Effector memory CD4-positive, alpha-beta T cell (primary cell): ENCODE results near the gene MDP1.
A peak's percentile ranks its signal among the peaks of the same experiment; 100 is the strongest.
"Not testable (repeated sequence)": the region's sequence is repeated elsewhere in the genome, so short reads cannot be mapped to it uniquely, and the experiment has no call there.

Experiments used
- DNase-seq, 3 donors: peaks; one replicate each; pipeline ENCODE4 v3.0.0-alpha.2; 2020
- H3K27ac ChIP-seq: 2 replicates; pipeline ENCODE4 v1.7.0; 2013; ENCODE audit warnings: mild to moderate bottlenecking, low read length, moderate library complexity; ENCODE audit not compliant: insufficient read depth, poor library complexity, severe bottlenecking
- H3K27me3 ChIP-seq: replicated peaks from 2 replicates; pipeline ENCODE4 v1.7.0; 2013; ENCODE audit warnings: mild to moderate bottlenecking, low read length; ENCODE audit not compliant: insufficient read depth, control insufficient read depth, poor library complexity, severe bottlenecking
- H3K36me3 ChIP-seq: 2 replicates; pipeline ENCODE4 v1.7.0; 2013; ENCODE audit warnings: mild to moderate bottlenecking, low read length, moderate library complexity; ENCODE audit not compliant: control insufficient read depth, insufficient read depth
- H3K4me1 ChIP-seq: 2 replicates; pipeline ENCODE4 v1.7.0; 2013; ENCODE audit warnings: low read length, mild to moderate bottlenecking; ENCODE audit not compliant: control insufficient read depth, insufficient read depth, poor library complexity, severe bottlenecking
- H3K4me3 ChIP-seq: 2 replicates; pipeline ENCODE4 v1.7.0; 2013; ENCODE audit warnings: low read length, low read depth, mild to moderate bottlenecking; ENCODE audit not compliant: insufficient read depth, poor library complexity, severe bottlenecking
- H3K9me3 ChIP-seq: 2 replicates; pipeline ENCODE4 v1.7.0; 2013; ENCODE audit warnings: mild to moderate bottlenecking, low read length, moderate library complexity; ENCODE audit not compliant: control insufficient read depth

Gene MDP1

DNA sequence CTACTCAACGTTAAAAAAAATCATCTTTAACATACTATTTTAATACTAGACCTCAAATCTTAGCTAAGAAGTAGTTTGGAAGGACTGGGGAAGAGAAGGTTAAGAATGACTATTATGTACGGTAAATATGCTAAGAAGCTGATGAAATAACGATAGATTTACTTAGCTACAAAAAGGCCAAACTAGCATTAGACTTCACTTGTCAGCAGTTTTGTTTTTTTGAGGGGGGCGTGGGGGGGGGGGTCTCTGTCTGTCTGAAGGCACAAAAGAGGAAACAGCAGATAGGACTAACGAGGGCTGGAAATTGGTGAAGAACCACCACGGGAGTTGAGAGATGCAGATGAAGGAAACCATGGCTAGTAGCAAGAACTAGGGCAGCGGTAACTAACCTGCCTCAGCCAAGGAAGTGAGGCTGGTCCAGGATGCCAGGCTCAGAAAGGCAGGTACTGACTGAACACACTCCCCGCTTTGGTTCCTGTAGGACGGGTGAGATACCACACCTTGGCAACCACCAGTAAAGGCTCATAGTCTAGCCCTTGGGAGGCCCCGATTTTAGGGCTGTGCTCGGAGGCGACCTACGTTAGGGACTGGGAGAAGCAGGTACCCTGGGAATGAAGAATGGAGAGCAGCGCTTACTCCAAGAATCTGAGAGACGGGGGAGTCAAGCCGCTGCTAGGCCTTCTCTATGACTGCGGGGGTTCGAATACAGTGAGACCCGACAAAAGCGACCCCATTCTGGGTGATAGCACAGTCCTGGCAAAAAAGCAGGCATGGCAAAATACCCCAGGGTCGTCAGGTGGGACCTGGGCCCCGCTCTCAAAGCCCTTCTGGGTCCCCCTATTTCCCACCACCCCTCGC is 15.6 kb upstream of the MDP1 start:
- Histone ChIP-seq H3K27me3 (no peaks in the 10 kb centered on the region), H3K4me1 (peaks cover 28% of the 10 kb centered on the region), H3K36me3 (peaks cover 10% of the 10 kb centered on the region), H3K9me3 (no peaks in the 10 kb centered on the region), H3K27ac (peak overlapping the region; percentile 83), H3K4me3 (peak overlapping the region; percentile 98)
- DNase-seq, result peak in 2 of 3 donors; percentile 9 to 11

DNA sequence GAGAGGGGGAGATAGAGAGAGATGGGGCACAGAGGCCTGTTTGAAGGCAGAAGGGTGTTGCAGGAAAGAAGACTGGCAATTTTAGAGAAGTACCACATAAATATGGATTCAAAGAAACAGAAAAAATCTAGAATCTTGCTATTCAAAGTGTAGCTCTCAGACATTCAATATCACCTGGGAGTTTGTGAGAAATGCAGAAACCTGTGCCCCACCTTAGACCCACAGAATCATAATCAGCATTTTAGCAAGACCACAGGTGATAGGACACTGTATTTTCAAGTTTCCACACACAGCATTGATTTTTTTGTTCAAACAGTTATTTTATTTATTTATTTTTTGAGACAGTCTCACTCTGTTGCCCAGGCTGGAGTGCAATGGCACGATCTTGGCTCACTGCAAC is 13.0 kb upstream of the MDP1 start:
- no peak overlapping the region for H3K27ac ChIP-seq
- no peak for DNase-seq
- no peak overlapping the region for H3K4me3 ChIP-seq
- no peaks in the 10 kb centered on the region for H3K36me3 ChIP-seq
- no peaks in the 10 kb centered on the region for H3K9me3 ChIP-seq
- peaks cover 22% of the 10 kb centered on the region for H3K4me1 ChIP-seq
- H3K27me3 ChIP-seq, result no peaks in the 10 kb centered on the region

DNA sequence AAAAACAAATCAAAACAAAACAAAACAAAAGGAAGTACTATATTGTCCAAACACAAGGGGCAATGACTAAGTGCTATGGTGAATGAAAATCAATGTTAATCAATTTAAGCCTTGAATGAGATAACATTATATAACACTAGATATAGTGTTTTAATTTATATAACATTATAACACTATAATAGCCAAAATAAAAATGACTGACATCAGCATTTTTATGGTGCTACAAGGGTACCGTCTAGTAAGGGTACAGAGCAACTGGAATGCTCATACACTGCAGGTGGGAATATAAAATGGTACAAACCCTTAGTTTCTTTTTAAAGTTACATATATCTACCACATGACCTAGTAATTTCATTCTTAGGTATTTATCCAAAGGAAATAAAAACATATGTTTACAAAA is 10.6 kb upstream of the MDP1 start:
- Histone ChIP-seq H3K4me3 (no peak overlapping the region), H3K27ac (no peak overlapping the region), H3K27me3 (no peaks in the 10 kb centered on the region), H3K9me3 (no peaks in the 10 kb centered on the region), H3K36me3 (no peaks in the 10 kb centered on the region), H3K4me1 (peaks cover 6% of the 10 kb centered on the region)
- no peak for DNase-seq

DNA sequence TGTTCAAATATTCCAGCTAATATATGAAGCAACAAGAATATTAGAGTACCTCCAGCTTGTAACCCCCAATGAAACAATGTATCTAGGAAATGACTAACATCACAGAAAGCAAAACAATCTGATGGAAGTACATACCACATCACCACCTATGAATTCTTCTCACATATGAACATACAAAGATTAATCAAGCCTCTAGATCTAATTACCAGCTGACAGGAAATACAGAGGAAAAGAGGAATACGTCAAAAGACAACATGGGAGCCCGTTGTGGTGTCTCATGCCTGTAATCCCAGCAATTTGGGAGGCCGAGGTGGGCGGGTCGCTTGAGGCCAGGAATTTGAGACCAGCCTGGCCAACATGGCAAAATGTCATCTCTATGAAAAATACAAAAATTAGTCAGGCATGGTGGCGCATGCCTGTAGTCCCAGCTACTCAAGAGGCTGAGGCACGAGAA is 8.8 kb upstream of the MDP1 start:
- no peak overlapping the region for H3K4me3 ChIP-seq
- no peak overlapping the region for H3K27ac ChIP-seq
- no peaks in the 10 kb centered on the region for H3K4me1 ChIP-seq
- H3K27me3 ChIP-seq, result no peaks in the 10 kb centered on the region
- H3K9me3 ChIP-seq, result no peaks in the 10 kb centered on the region
- DNase-seq, result no peak
- no peaks in the 10 kb centered on the region for H3K36me3 ChIP-seq

DNA sequence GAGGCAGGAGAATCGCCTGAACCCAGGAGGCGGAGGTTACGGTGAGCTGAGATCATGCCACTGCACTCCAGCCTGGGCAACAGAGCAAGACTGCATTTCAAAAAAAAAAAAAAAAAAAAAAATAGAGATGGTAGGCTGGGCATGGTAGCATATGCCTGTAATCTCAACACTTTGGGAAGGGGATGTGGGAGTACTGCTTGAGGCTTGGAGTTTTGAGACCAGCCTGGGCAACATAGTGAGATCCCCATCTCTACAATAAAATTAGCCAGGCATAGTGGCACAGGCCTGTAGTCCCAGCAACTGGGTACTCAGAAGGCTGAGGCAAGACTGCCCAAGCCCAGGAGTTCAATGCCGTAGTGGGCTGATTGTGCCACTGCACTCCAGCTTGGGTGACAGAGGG is 7.1 kb upstream of the MDP1 start:
- H3K27me3 ChIP-seq, DNase-seq, H3K9me3 ChIP-seq, H3K36me3 ChIP-seq, H3K27ac ChIP-seq, H3K4me3 ChIP-seq, H3K4me1 ChIP-seq: not testable (repeated sequence)

DNA sequence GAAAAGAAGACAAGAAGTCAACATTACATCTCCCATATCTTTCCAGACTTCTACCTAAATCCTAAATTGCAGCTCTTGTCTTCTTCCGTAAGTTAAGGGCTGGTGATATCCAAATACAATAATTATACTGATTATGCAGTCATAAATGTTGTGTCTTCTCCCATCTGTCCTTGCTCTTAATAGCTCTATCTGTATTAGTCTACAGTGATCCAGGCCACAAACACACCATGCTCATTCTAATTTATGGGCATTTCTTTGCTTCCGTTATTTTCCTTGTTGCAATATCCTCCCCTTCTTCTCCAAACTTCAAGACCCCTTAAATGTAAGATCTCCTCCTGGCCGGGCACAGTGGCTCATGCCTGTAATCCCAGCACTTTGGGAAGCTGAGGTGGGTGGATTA is 3.7 kb upstream of the MDP1 start:
- Histone ChIP-seq H3K36me3 (peaks cover 7% of the 10 kb centered on the region), H3K4me1 (peaks cover 16% of the 10 kb centered on the region), H3K27ac (no peak overlapping the region), H3K9me3 (no peaks in the 10 kb centered on the region), H3K4me3 (no peak overlapping the region), H3K27me3 (no peaks in the 10 kb centered on the region)
- DNase-seq, result no peak

DNA sequence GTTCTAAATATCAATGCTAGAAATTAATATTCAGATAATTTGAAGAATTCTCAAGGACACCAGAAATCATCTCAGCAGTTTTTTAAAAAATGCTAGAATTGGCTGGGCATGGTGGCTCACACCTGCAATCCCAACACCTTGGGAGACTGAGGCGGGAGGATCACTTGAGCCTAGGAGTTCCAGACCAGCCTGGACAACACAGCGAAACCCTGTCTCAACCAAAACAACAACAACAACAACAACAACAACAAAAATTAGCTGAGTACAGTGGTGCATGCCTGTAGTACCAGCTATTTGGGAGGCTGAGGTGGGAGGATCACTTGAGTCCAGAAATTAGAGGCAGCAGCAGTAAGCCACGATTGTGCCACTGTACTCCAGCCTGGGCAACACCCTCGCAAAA is 3.2 kb upstream of the MDP1 start:
- Histone ChIP-seq H3K36me3 (peaks cover 7% of the 10 kb centered on the region), H3K27ac (no peak overlapping the region), H3K4me3 (no peak overlapping the region), H3K4me1 (peaks cover 21% of the 10 kb centered on the region), H3K27me3 (no peaks in the 10 kb centered on the region), H3K9me3 (no peaks in the 10 kb centered on the region)
- DNase-seq, result no peak

DNA sequence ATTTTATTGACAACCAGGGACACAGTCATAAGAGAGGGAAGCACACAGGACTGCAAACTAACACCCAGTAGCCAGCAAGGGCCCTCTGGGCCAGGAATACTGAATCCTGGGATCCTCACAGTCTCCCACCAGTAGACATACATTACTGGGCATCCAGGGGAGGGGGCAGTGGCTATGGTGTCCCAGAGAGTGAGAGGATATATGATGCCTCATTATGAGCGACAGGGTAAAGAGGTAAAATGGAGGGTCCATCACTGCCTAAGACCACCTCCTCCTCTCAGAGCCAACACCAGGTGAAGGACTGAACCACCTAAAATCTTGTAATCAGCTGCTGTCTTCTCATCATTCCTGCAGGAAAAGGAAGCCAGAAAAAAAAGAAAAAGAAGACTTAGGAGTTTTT is 1.0 kb upstream of the MDP1 start:
- not testable (repeated sequence) for H3K9me3 ChIP-seq, H3K36me3 ChIP-seq, DNase-seq, H3K27me3 ChIP-seq, H3K4me3 ChIP-seq
- peak overlapping the region; percentile 89 for H3K27ac ChIP-seq
- peaks cover 27% of the 10 kb centered on the region for H3K4me1 ChIP-seq

DNA sequence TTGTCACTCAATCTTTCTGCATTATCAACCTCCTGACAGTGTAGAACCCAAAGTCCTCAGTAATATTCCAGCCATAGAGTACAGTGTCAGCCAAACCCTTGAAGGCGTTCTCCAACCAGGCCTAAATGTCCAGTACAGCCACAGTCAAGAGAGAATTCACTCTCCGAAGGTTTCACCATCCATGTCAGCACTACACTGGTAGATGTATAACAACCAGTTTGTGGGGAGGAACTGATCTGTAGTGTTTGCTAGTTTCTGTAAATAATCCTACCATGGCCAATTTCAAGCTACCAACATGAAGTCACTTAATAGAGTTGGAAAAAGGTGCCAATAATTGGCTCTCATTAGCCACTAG is 456 bp upstream of the MDP1 start:
- no peak overlapping the region for H3K4me3 ChIP-seq
- peak overlapping the region; percentile 89 for H3K27ac ChIP-seq
- H3K4me1 ChIP-seq, result peaks cover 27% of the 10 kb centered on the region
- no peak for DNase-seq
- peaks cover 10% of the 10 kb centered on the region for H3K36me3 ChIP-seq
- no peaks in the 10 kb centered on the region for H3K27me3 ChIP-seq
- no peaks in the 10 kb centered on the region for H3K9me3 ChIP-seq

DNA sequence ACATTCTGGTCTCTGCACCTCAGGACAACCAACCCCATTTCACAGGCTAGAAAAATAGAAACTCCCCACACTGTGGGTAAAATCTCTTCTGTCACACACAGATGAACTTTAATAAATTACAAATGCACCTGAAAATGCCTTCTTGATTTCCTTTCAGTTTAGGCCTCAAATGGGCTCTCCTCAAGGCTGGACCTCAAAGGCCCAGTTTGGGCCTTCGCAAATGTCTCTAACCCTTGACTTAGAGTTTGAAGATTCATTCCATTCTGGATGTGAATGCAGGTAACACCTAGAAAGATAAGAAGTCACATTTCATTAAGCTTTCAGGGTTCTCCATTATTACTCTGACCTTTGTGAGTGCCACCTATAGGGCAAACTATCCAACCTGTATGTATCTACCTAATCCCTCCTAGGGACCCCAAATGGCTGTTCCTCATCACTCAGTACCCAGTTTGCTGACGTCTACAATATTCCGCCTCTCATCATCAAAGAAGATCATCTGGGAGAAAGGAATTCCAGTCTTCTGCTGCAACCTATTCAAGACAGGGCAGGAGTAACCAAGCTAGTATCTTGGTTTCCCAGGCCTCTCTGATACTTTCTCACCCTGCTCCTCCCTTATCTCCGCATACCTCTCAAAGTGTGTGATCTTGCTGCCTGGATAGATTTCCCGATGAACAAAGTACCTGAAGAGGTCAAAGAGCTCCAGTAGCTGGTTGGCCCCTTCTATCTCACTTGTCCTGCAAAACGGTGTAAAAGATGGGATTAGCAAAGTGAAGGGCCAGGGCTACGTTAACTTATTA is 1.8 kb downstream of the MDP1 start:
- H3K4me3 ChIP-seq, result no peak overlapping the region

More for the DNA sequence above, 1.8 kb downstream of the MDP1 start:
- H3K27me3 ChIP-seq, result no peaks in the 10 kb centered on the region
- no peak for DNase-seq
- H3K4me1 ChIP-seq, result peaks cover 27% of the 10 kb centered on the region
- no peaks in the 10 kb centered on the region for H3K9me3 ChIP-seq
- H3K36me3 ChIP-seq, result peaks cover 29% of the 10 kb centered on the region
- peak overlapping the region; percentile 99 for H3K27ac ChIP-seq
